IMR-90 (cell line): ENCODE data around the gene PLCB3. TPM values are rescaled to one million over a fixed set of nuclear protein-coding genes. Genes with fewer than 3 reads are reported as not detected.

Source experiments
- ATAC-seq: fragments of 200-7000 bp; cut with Tn5 transposase; 2 replicates; pipeline ENCODE4 v1.9.1; 2020; ENCODE audit warnings: low read depth, mild to moderate bottlenecking, moderate library complexity
- BruUV-seq: library from RNA; stranded (reverse); fragments of 400-500 nt; replicated peaks from 2 replicates; lab custom pipeline; 2021; lab: Mats Ljungman, UMichigan
- CTCF ChIA-PET: fragments of 300-600 bp; formaldehyde crosslinking; extraction: SDS; loops from one replicate; lab custom pipeline; 2021; ENCODE audit warnings: antibody characterized with exemption; lab: Yijun Ruan, JAX
- POLR2A ChIA-PET: fragments of 300-600 bp; sonication (Branson Sonifier 250); formaldehyde crosslinking; loops from one replicate; lab custom pipeline; 2022; ENCODE audit warnings: antibody characterized with exemption; ENCODE audit not compliant: unreplicated experiment; lab: Charles Lee
- DNase-seq: peaks from one replicate; pipeline ENCODE4 v3.0.0; 2013
- H2AFZ ChIP-seq: replicated peaks from 2 replicates; pipeline ENCODE3; 2013; ENCODE audit warnings: low read length, mild to moderate bottlenecking; ENCODE audit not compliant: poor library complexity
- H2AK5ac ChIP-seq: 2 replicates; pipeline ENCODE4 v1.6.1; 2013; ENCODE audit warnings: low read depth, low read length, inconsistent platforms
- H2AK9ac ChIP-seq: replicated peaks from 2 replicates; pipeline ENCODE3; 2013; ENCODE audit warnings: mild to moderate bottlenecking, low read depth, low read length, moderate library complexity; ENCODE audit not compliant: poor library complexity
- H2BK120ac ChIP-seq: 2 replicates; pipeline ENCODE4 v1.6.1; 2013; ENCODE audit warnings: low read depth, low read length, inconsistent platforms
- H2BK15ac ChIP-seq: 3 replicates; pipeline ENCODE4 v1.6.1; 2013; ENCODE audit warnings: low read depth, low read length, inconsistent platforms
- H2BK20ac ChIP-seq: 2 replicates; pipeline ENCODE4 v1.6.1; 2013; ENCODE audit warnings: low read depth, mild to moderate bottlenecking, inconsistent platforms, low read length, moderate library complexity
- H2BK5ac ChIP-seq: 2 replicates; pipeline ENCODE4 v1.6.1; 2013; ENCODE audit warnings: mild to moderate bottlenecking, low read depth, low read length, inconsistent platforms; ENCODE audit not compliant: poor library complexity, severe bottlenecking
- H3K14ac ChIP-seq: replicated peaks from 2 replicates; pipeline ENCODE4 v1.6.1; 2013; ENCODE audit warnings: low read depth, low read length, inconsistent platforms
- H3K18ac ChIP-seq: 2 replicates; pipeline ENCODE4 v1.6.1; 2013; ENCODE audit warnings: low read depth, low read length, control low read depth
- H3K23ac ChIP-seq: 2 replicates; pipeline ENCODE4 v1.6.1; 2013; ENCODE audit warnings: low read depth, low read length, inconsistent platforms
- H3K27ac ChIP-seq: 2 replicates; pipeline ENCODE4 v1.5.1; 2013; ENCODE audit warnings: mild to moderate bottlenecking, control low read depth, low read length; ENCODE audit not compliant: insufficient read depth
- H3K27me3 ChIP-seq: 2 replicates; pipeline ENCODE4 v1.6.1; 2013; ENCODE audit warnings: low read length; ENCODE audit not compliant: control insufficient read depth, insufficient read depth
- H3K36me3 ChIP-seq: 2 replicates; pipeline ENCODE4 v1.6.1; 2013; ENCODE audit warnings: low read length, mixed read lengths; ENCODE audit not compliant: control insufficient read depth, insufficient read depth
- H3K4ac ChIP-seq: 2 replicates; pipeline ENCODE4 v1.6.1; 2013; ENCODE audit warnings: low read depth, low read length, inconsistent platforms
- H3K4me1 ChIP-seq: 2 replicates; pipeline ENCODE4 v1.6.1; 2013; ENCODE audit warnings: low read length, mixed read lengths; ENCODE audit not compliant: control insufficient read depth, insufficient read depth
- H3K4me2 ChIP-seq: 2 replicates; pipeline ENCODE4 v1.6.1; 2013; ENCODE audit warnings: low read depth, mild to moderate bottlenecking, control low read depth, low read length, moderate library complexity
- H3K4me3 ChIP-seq: 2 replicates; pipeline ENCODE4 v1.5.1; 2013; ENCODE audit warnings: low read depth, mild to moderate bottlenecking, control low read depth, low read length, moderate library complexity; ENCODE audit not compliant: insufficient read depth
- H3K56ac ChIP-seq: 2 replicates; pipeline ENCODE4 v1.6.1; 2013; ENCODE audit warnings: low read length, inconsistent platforms; ENCODE audit not compliant: insufficient read depth; ENCODE audit errors: extremely low read depth
- H3K79me1 ChIP-seq, 2 experiments: 2 replicates each; pipeline ENCODE4 v1.6.1; 2013; ENCODE audit warnings: low read length in 2 of 2, inconsistent platforms in 1 of 2, low read depth in 1 of 2
- H3K9ac ChIP-seq: 2 replicates; pipeline ENCODE4 v1.6.1; 2013; ENCODE audit warnings: low read depth, low read length, control low read depth
- H3K9me1 ChIP-seq: 2 replicates; pipeline ENCODE4 v1.6.1; 2013; ENCODE audit warnings: low read length, inconsistent platforms; ENCODE audit not compliant: insufficient read depth
- H3K9me3 ChIP-seq: 2 replicates; pipeline ENCODE4 v1.6.1; 2013; ENCODE audit warnings: low read length; ENCODE audit not compliant: control insufficient read depth, insufficient read depth
- H4K20me1 ChIP-seq: 2 replicates; pipeline ENCODE4 v1.6.1; 2013; ENCODE audit warnings: low read length, inconsistent platforms; ENCODE audit not compliant: insufficient read depth
- H4K5ac ChIP-seq: 2 replicates; pipeline ENCODE4 v1.6.1; 2013; ENCODE audit warnings: mild to moderate bottlenecking, low read depth, low read length, control low read depth
- H4K8ac ChIP-seq, 2 experiments: 2 replicates each; pipeline ENCODE4 v1.6.1; 2013; ENCODE audit warnings: low read depth in 2 of 2, low read length in 2 of 2, control low read depth in 1 of 2, inconsistent platforms in 1 of 2
- H4K91ac ChIP-seq: 2 replicates; pipeline ENCODE4 v1.6.1; 2013; ENCODE audit warnings: low read depth, low read length, inconsistent platforms; ENCODE audit not compliant: insufficient read depth
- CEBPB ChIP-seq: IDR thresholded peaks from 2 replicates; pipeline ENCODE4 v1.6.1; 2012; ENCODE audit warnings: low read depth, low read length, improper control_type of control experiment
- CHD1 ChIP-seq: IDR thresholded peaks from 2 replicates; pipeline ENCODE4 v1.6.1; 2012; ENCODE audit warnings: low read depth, low read length, improper control_type of control experiment
- ELK1 ChIP-seq: fragments of 150-350 bp; IDR thresholded peaks from 2 replicates; pipeline ENCODE4 v1.6.1; 2016; ENCODE audit warnings: low read depth, mild to moderate bottlenecking, low read length, moderate library complexity, borderline replicate concordance
- MAZ ChIP-seq: IDR thresholded peaks from 2 replicates; pipeline ENCODE4 v1.6.1; 2012; ENCODE audit warnings: low read depth, mild to moderate bottlenecking, low read length, improper control_type of control experiment, moderate library complexity, borderline replicate concordance
- NFE2L2 ChIP-seq: fragments of 150-350 bp; IDR thresholded peaks from 2 replicates; pipeline ENCODE4 v1.6.1; 2016; ENCODE audit warnings: low read depth, mild to moderate bottlenecking, low read length
- POLR2A ChIP-seq: IDR thresholded peaks from 2 replicates; pipeline ENCODE4 v1.6.1; 2012; ENCODE audit warnings: mild to moderate bottlenecking, low read depth, low read length
- RCOR1 ChIP-seq: IDR thresholded peaks from 2 replicates; pipeline ENCODE4 v1.6.1; 2012; ENCODE audit warnings: mild to moderate bottlenecking, low read length, improper control_type of control experiment; ENCODE audit not compliant: insufficient replicate concordance
- SMC3 ChIP-seq: fragments of 150-350 bp; IDR thresholded peaks from 2 replicates; pipeline ENCODE4 v1.6.1; 2016; ENCODE audit warnings: low read depth, mild to moderate bottlenecking, antibody characterized with exemption, low read length, moderate library complexity
- USF2 ChIP-seq: fragments of 150-350 bp; IDR thresholded peaks from 2 replicates; pipeline ENCODE4 v1.6.1; 2017; ENCODE audit warnings: mild to moderate bottlenecking, antibody characterized with exemption, low read length, low read depth
- WGBS, 2 experiments: methylation state at CpG; one replicate each; pipeline versions ENCODE4 v1.1.5 to v1.1.7; 2013; ENCODE audit warnings: missing lambda C conversion rate in 2 of 2; ENCODE audit not compliant: insufficient read length in 1 of 2; ENCODE audit errors: extremely low coverage in 2 of 2; 5-methylcytosine and 5-hydroxymethylcytosine counted together
- dilution Hi-C: fragments of 300-500 bp; cut with HindIII; formaldehyde crosslinking; loops from one replicate; pipeline ENCODE4 v1.14.3; 2018; ENCODE audit warnings: low sequenced_read_pairs; ENCODE audit not compliant: unreplicated experiment
- in situ Hi-C: fragments of 300-500 bp; cut with MboI; formaldehyde crosslinking; loops from 3 replicates; pipeline ENCODE4 v1.14.3; 2019; ENCODE audit warnings: low sequenced_read_pairs, inconsistent platforms, mixed read lengths
- intact Hi-C: fragments of 100-400 bp; cut with micrococcal nuclease; formaldehyde crosslinking; loops from 2 replicates; pipeline ENCODE4 v1.10.0; 2022
- polyA plus RNA-seq, 3 experiments: library from polyadenylated mRNA; depleted of rRNA; stranded (reverse); fragments of >200 nt; gene quantifications; 2 replicates each; pipeline ENCODE4 v1.2.3, GENCODE V29; 2012; ENCODE audit warnings: low replicate concordance in 1 of 3
- total RNA-seq: library from RNA; depleted of rRNA; stranded (reverse); fragments of >200 nt; gene quantifications from 2 replicates; pipeline ENCODE4 v1.2.3, GENCODE V29; 2012

The PLCB3 gene
- total and polyA plus RNA-seq, 2 of the 4 experiments (the other 2 are of a cell fraction): 23.9 to 24.9 TPM

GRCh38 chr11:64275841-64276240 lies 24.5 kb downstream of the PLCB3 start:
- H3K79me1 ChIP-seq: peaks cover 9 to 19% of the 10 kb centered on the region in 2 experiments

More at GRCh38 chr11:64275841-64276240, 24.5 kb downstream of the PLCB3 start:
- no peaks in the 10 kb centered on the region for H3K27me3 ChIP-seq
- no peak overlapping the region for H2AK9ac ChIP-seq
- no peak overlapping the region for H3K4me2 ChIP-seq
- H2AK5ac ChIP-seq: no peak overlapping the region
- no peak overlapping the region for H4K5ac ChIP-seq
- H3K9ac ChIP-seq: no peak overlapping the region
- H2BK120ac ChIP-seq: no peak overlapping the region
- WGBS, 2 experiments: no CpG with 5 or more reads among the region's 2 CpGs
- BruUV-seq: no TSS peak
- no peak overlapping the region for H3K56ac ChIP-seq
- no peak overlapping the region for H4K91ac ChIP-seq
- no peak overlapping the region for H3K14ac ChIP-seq
- DNase-seq: no peak
- no peak overlapping the region for H4K8ac ChIP-seq
- no peak overlapping the region for H2AFZ ChIP-seq
- H2BK15ac ChIP-seq: no peak overlapping the region
- peaks cover 30% of the 10 kb centered on the region for H3K36me3 ChIP-seq
- ChIA-PET POLR2A (no interaction called here), CTCF (interaction anchor here (1.0 to 1.3 kb wide), 2 partner anchors 71 to 79 kb away, joined by 3 to 4 read pairs; no protein-coding TSS in a partner anchor)
- peaks cover 5% of the 10 kb centered on the region; the same call in 1 of the 2 replicates for H3K9me1 ChIP-seq
- no peak overlapping the region for H2BK5ac ChIP-seq
- H3K9me3 ChIP-seq: no peaks in the 10 kb centered on the region
- no peak for TF ChIP-seq MAZ
- no peak for TF ChIP-seq ELK1
- no peak for TF ChIP-seq USF2
- no peak for TF ChIP-seq SMC3
- TF ChIP-seq CEBPB: no peak
- no peak for TF ChIP-seq RCOR1
- TF ChIP-seq CHD1: no peak
- TF ChIP-seq POLR2A: no peak
- TF ChIP-seq NFE2L2: no peak
- no peak overlapping the region for H3K27ac ChIP-seq
- no peak overlapping the region for H3K4ac ChIP-seq
- H3K4me3 ChIP-seq: no peak overlapping the region
- no peak for ATAC-seq
- intact Hi-C loops: no loop called here
- no peak overlapping the region for H2BK20ac ChIP-seq
- H4K20me1 ChIP-seq: no peaks in the 10 kb centered on the region
- peaks cover 4% of the 10 kb centered on the region for H3K4me1 ChIP-seq
- dilution Hi-C loops: no loop called here
- in situ Hi-C loops: no loop called here
- no peak overlapping the region for H3K18ac ChIP-seq
- H3K23ac ChIP-seq: no peak overlapping the region
